ENCODE results near the gene SLC17A2.

The SLC17A2 gene

GRCh38 chr6:25907475-25908014 lies 22.9 kb downstream of the SLC17A2 start:
- DNase-seq (ENCODE audit: low read depth), result no peak
- TF ChIP-seq CTCF (conservative IDR thresholded peaks at IDR 0.05; ENCODE audit: low read depth, low read length), result no peak
- H3K4me3 ChIP-seq (ENCODE audit: low read depth, low read length), result no peak overlapping the region

GRCh38 chr6:25903467-25904099 lies 26.9 kb downstream of the SLC17A2 start:
- TF ChIP-seq CTCF (conservative IDR thresholded peaks at IDR 0.05; ENCODE audit: low read depth, low read length), result no peak
- DNase-seq (ENCODE audit: low read depth), result no peak
- H3K4me3 ChIP-seq (ENCODE audit: low read depth, low read length), result no peak overlapping the region

GRCh38 chr6:25902071-25902470 lies 28.4 kb downstream of the SLC17A2 start:
- no peak for TF ChIP-seq CTCF (conservative IDR thresholded peaks at IDR 0.05; ENCODE audit: low read depth, low read length)
- H3K4me3 ChIP-seq (ENCODE audit: low read depth, low read length), result no peak overlapping the region
- no peak for DNase-seq (ENCODE audit: low read depth)

- no peak overlapping the region for H3K4me3 ChIP-seq (ENCODE audit: low read depth, low read length)
- TF ChIP-seq CTCF (conservative IDR thresholded peaks at IDR 0.05; ENCODE audit: low read depth, low read length), result no peak
- no peak for DNase-seq (ENCODE audit: low read depth)
Observed at GRCh38 chr6:25900843-25901242, 29.6 kb downstream of the SLC17A2 start.

- H3K4me3 ChIP-seq (ENCODE audit: low read depth, low read length), result no peak overlapping the region
- DNase-seq (ENCODE audit: low read depth), result no peak
- TF ChIP-seq CTCF (conservative IDR thresholded peaks at IDR 0.05; ENCODE audit: low read depth, low read length), result no peak
Observed at GRCh38 chr6:25899580-25900408, 30.7 kb downstream of the SLC17A2 start.

GRCh38 chr6:25899123-25899522 lies 31.4 kb downstream of the SLC17A2 start:
- TF ChIP-seq CTCF (conservative IDR thresholded peaks at IDR 0.05; ENCODE audit: low read depth, low read length), result no peak
- no peak for DNase-seq (ENCODE audit: low read depth)
- H3K4me3 ChIP-seq (ENCODE audit: low read depth, low read length), result no peak overlapping the region
